ENCODE data around the gene GH2.

Gene GH2

DNA sequence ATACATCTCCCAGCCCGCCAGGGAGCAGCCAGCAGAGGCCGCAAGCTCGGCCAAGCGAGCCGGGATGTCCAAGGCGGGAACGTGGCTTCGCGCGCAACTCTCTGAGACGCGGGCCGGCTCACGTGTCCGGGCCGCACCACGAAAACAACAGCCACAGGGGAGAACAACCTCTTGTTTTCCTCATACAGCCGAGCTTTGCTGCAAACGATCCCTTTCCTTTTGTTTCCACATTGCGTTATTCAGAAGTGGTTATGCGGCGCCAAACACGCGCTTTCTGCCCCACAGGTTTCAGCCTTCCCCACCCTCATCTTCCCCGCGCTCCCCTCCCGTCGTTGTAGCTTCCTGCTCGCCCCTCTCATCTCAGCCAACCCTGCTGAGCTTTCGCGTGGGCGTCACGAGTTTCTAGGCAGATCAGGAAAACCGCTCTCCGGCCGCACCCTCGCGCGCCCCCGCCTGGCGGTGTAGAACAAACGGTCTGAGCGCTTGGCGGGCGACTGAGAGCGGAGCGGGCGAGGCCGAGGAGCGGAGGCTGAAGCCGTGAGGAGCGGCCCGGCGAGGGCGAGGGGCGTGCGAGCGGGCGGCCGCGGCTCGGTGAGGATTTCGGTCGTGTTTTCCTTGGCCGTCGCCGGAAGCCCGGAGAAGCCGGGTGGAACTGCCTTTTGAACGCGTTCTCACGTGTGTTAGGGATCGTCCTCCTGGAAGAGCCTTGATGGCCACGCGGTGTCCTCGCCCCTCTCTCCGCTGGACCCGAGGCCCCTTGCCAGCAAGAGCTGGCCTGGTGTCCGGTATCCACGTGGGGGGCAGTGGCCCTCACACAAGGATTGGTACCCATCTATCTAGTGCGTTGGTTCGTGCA lies 32.7 kb downstream of the GH2 start:
- TF ChIP-seq EP300 (IDR thresholded peaks at IDR 0.05; ENCODE audit: borderline replicate concordance) = peak; percentile 17; the same call in 1 of the 2 replicates
- TF ChIP-seq, protein P1, sequence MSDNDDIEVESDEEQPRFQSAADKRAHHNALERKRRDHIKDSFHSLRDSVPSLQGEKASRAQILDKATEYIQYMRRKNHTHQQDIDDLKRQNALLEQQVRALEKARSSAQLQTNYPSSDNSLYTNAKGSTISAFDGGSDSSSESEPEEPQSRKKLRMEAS (IDR thresholded peaks at IDR 0.05) = peak; percentile 100
- TF ChIP-seq CEBPB (IDR thresholded peaks at IDR 0.05) = no peak
- TF ChIP-seq, protein P2, sequence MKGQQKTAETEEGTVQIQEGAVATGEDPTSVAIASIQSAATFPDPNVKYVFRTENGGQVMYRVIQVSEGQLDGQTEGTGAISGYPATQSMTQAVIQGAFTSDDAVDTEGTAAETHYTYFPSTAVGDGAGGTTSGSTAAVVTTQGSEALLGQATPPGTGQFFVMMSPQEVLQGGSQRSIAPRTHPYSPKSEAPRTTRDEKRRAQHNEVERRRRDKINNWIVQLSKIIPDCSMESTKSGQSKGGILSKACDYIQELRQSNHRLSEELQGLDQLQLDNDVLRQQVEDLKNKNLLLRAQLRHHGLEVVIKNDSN (IDR thresholded peaks at IDR 0.05) = peak; percentile 93
- TF ChIP-seq TCF12 (IDR thresholded peaks at IDR 0.05; ENCODE audit: low read depth) = 0 out of 2 replicates have a peak, but pooled peaks have one; percentile 40
- TF ChIP-seq NFIC (IDR thresholded peaks at IDR 0.05) = no peak
- TF ChIP-seq CREB1 (IDR thresholded peaks at IDR 0.05; ENCODE audit: low read depth) = peak; percentile 87

DNA sequence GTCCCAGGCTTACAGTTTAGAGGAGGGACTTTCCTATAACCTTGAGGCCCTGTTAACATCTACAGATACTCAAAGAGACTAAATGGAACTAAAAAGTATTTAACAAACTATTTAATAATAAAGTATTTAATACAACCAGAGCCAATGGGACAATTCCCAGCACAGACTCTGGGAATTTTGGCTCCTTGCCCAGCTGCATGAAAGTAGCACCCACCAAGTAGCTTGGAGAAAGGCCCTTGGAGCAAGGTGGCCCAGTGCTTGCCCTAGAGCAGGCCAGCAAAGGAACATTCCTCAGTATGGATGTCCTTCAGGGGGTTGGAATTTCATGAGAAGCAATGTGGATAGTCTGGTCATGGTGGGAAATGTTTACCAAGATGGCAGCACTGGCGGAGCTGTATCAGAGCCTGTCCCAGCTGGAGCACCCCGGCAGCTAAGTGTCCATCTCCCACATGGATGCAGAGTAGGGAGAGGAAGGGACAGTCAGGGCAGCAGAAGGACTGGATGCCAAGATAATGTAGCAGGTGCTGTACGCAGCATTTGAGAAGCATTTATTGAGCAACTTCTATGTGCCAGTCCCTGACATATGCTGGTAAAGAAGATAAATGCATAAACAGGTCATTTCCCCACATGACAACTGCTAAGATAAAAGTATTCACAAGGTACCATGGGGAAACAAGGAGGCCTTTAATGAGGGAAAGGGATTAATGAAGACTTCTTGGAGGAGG lies 34.1 kb downstream of the GH2 start:
- TF ChIP-seq, protein P3, sequence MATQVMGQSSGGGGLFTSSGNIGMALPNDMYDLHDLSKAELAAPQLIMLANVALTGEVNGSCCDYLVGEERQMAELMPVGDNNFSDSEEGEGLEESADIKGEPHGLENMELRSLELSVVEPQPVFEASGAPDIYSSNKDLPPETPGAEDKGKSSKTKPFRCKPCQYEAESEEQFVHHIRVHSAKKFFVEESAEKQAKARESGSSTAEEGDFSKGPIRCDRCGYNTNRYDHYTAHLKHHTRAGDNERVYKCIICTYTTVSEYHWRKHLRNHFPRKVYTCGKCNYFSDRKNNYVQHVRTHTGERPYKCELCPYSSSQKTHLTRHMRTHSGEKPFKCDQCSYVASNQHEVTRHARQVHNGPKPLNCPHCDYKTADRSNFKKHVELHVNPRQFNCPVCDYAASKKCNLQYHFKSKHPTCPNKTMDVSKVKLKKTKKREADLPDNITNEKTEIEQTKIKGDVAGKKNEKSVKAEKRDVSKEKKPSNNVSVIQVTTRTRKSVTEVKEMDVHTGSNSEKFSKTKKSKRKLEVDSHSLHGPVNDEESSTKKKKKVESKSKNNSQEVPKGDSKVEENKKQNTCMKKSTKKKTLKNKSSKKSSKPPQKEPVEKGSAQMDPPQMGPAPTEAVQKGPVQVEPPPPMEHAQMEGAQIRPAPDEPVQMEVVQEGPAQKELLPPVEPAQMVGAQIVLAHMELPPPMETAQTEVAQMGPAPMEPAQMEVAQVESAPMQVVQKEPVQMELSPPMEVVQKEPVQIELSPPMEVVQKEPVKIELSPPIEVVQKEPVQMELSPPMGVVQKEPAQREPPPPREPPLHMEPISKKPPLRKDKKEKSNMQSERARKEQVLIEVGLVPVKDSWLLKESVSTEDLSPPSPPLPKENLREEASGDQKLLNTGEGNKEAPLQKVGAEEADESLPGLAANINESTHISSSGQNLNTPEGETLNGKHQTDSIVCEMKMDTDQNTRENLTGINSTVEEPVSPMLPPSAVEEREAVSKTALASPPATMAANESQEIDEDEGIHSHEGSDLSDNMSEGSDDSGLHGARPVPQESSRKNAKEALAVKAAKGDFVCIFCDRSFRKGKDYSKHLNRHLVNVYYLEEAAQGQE (IDR thresholded peaks at IDR 0.05; ENCODE audit: low read depth) = no peak
- TF ChIP-seq, protein P1 (IDR thresholded peaks at IDR 0.05) = no peak
- TF ChIP-seq FOXM1 (IDR thresholded peaks at IDR 0.05; ENCODE audit: borderline replicate concordance, low read depth) (no peak), ZBTB7A (IDR thresholded peaks at IDR 0.05; ENCODE audit: low read depth) (no peak), EGR1 (IDR thresholded peaks at IDR 0.05) (no peak), CEBPB (IDR thresholded peaks at IDR 0.05) (no peak)
- TF ChIP-seq, protein P2 (IDR thresholded peaks at IDR 0.05) = no peak

DNA sequence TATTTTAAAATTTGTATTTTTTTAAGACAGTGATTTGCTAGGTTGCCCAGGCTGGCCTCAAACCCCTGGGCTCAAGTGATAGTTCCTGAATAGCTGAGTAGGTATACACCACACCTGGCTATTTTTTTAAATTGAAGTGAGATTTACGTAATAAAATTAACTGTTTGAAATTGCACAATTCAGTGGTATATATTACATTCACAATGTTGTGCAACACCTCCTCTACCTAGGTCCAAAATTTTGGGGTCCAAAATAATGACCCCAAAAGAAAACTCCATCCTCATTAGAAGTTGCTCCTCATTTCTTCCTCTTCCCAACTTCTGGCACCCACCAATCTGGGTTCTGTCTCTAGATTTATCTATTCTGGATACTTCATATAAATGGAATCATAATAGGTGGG lies 36.2 kb downstream of the GH2 start:
- TF ChIP-seq, protein P3 (IDR thresholded peaks at IDR 0.05; ENCODE audit: low read depth) = no peak
- TF ChIP-seq, protein P2 (IDR thresholded peaks at IDR 0.05) = no peak
- TF ChIP-seq EP300 (IDR thresholded peaks at IDR 0.05; ENCODE audit: borderline replicate concordance) (no peak), ZBTB7A (IDR thresholded peaks at IDR 0.05; ENCODE audit: low read depth) (no peak), FOXM1 (IDR thresholded peaks at IDR 0.05; ENCODE audit: borderline replicate concordance, low read depth) (no peak), RAD21 (IDR thresholded peaks at IDR 0.05; ENCODE audit: low read depth) (no peak), CEBPB (IDR thresholded peaks at IDR 0.05) (no peak), TAF1 (IDR thresholded peaks at IDR 0.05; ENCODE audit: low read depth) (no peak), TEAD4 (IDR thresholded peaks at IDR 0.05) (no peak), CREB1 (IDR thresholded peaks at IDR 0.05; ENCODE audit: low read depth) (no peak), TCF12 (IDR thresholded peaks at IDR 0.05; ENCODE audit: low read depth) (no peak), NFIC (IDR thresholded peaks at IDR 0.05) (no peak), YY1 (IDR thresholded peaks at IDR 0.05; ENCODE audit: low read depth) (no peak), EGR1 (IDR thresholded peaks at IDR 0.05) (no peak)
- TF ChIP-seq, protein P1 (IDR thresholded peaks at IDR 0.05) = no peak

DNA sequence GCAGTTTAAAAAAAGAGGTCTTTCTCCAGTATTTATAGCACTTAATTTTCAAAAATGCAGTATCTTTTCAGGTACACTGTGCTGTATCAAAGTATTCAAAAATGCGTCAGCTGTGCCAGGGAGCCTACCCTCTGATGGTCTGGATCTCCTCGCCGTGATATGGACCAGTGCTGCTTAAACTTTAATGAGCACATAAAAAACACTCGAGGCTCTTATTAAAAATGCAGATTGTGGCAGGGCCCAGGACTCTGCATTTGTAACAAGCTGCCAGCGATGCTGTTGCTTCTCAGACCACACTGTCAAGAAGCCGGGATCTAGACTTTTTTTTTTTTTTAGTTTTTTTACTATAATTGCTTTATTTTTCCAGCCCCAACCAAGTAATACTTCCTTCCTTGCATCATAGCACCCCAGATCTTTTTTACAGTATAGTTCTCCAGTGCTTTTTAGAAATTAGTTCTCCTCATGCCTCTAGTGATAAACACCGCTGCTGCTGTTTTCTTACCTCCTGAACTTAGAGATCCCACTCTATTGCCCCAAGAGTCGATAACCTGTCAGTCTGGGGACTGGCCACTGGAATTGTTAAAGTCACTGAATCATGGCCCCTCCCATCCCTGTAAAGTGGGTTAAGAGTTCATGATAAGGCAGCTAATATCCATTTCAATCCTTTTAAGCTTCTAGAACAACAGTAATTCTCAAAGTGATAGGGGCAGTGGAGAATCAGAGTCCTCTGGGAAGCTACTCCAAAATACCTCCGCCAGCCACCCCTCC lies 37.6 kb downstream of the GH2 start:
- TF ChIP-seq RAD21 (IDR thresholded peaks at IDR 0.05; ENCODE audit: low read depth) (no peak), EGR1 (IDR thresholded peaks at IDR 0.05) (no peak), TCF12 (IDR thresholded peaks at IDR 0.05; ENCODE audit: low read depth) (no peak), EP300 (IDR thresholded peaks at IDR 0.05; ENCODE audit: borderline replicate concordance) (no peak), ZBTB7A (IDR thresholded peaks at IDR 0.05; ENCODE audit: low read depth) (no peak)
- TF ChIP-seq, protein P1 (IDR thresholded peaks at IDR 0.05) = no peak
- TF ChIP-seq, protein P3 (IDR thresholded peaks at IDR 0.05; ENCODE audit: low read depth) = no peak

Measured in Ishikawa (cell line).